A549 (cell line): Measurements from ENCODE around the gene CFAP77. TPM values are rescaled to one million over a fixed set of nuclear protein-coding genes. Genes with fewer than 3 reads are reported as not detected.

Experiments
- ATAC-seq, 2 experiments: fragments of 200-7000 bp in 1 of 2; fragments of >200 bp in 1 of 2; cut with Nextera tagmentation in 1 of 2; cut with Tn5 transposase in 1 of 2; 3 replicates each; pipeline versions ENCODE4 v1.8.0 to v1.9.1; 2018 to 2020; ENCODE audit warnings: mild to moderate bottlenecking in 1 of 2, moderate library complexity in 1 of 2
- CTCF ChIA-PET: fragments of 300-600 bp; sonication (Branson Sonifier 250); formaldehyde crosslinking; extraction: SDS; loops from one replicate; lab custom pipeline; 2021; ENCODE audit warnings: antibody characterized with exemption, inconsistent platforms; lab: Yijun Ruan, JAX
- POLR2A ChIA-PET: fragments of 350-600 bp; formaldehyde crosslinking; extraction: SDS; loops from one replicate; lab custom pipeline; 2021; ENCODE audit warnings: antibody characterized with exemption, inconsistent platforms; lab: Yijun Ruan, JAX
- DNase-seq, 2 experiments: peaks; one replicate each; pipeline versions ENCODE4 v3.0.0 to v3.0.0-alpha.2; 2011 to 2016; ENCODE audit warnings: low read depth in 1 of 2, low spot score in 1 of 2
- FAIRE-seq: peaks from 2 replicates; lab custom pipeline; 2011; peaks lifted over from hg19 to GRCh38; lab: Jason Lieb, UNC
- H3K27ac ChIP-seq, 2 experiments: fragments of >200 bp; sonication (Bioruptor Twin); formaldehyde crosslinking; 3 replicates each; pipeline ENCODE4 v1.5.1; 2016 to 2017
- H3K4me1 ChIP-seq: fragments of >200 bp; sonication (Bioruptor Twin); formaldehyde crosslinking; 3 replicates; pipeline ENCODE4 v1.6.1; 2016
- H3K4me2 ChIP-seq: fragments of >200 bp; sonication (Bioruptor Twin); formaldehyde crosslinking; 3 replicates; pipeline ENCODE4 v1.6.1; 2016
- H3K4me3 ChIP-seq: fragments of >200 bp; sonication (Bioruptor Twin); formaldehyde crosslinking; 3 replicates; pipeline ENCODE4 v1.5.1; 2016
- H3K9me3 ChIP-seq: fragments of >200 bp; sonication (Bioruptor Twin); formaldehyde crosslinking; 3 replicates; pipeline ENCODE4 v1.6.1; 2016
- ATOH8 ChIP-seq: fragments of 250-450 bp; sonication (Bioruptor Pico); IDR thresholded peaks from 2 replicates; pipeline ENCODE4 v1.5.0; 2020; ENCODE audit warnings: low read depth, mild to moderate bottlenecking, moderate library complexity
- BCL3 ChIP-seq: fragments of >200 bp; sonication (Bioruptor Twin); formaldehyde crosslinking; IDR thresholded peaks from 3 replicates; pipeline ENCODE4 v1.6.1; 2016
- CBX8 ChIP-seq: fragments of 200-600 bp; sonication (generic); IDR thresholded peaks from 2 replicates; pipeline ENCODE4 v1.6.1; 2016
- CEBPB ChIP-seq, 2 experiments: fragments of >200 bp in 1 of 2; sonication (Bioruptor Twin) in 1 of 2; formaldehyde crosslinking in 1 of 2; IDR thresholded peaks; 2 replicates each; pipeline ENCODE4 v1.6.1; 2012 to 2016
- ELK1 ChIP-seq: fragments of 150-350 bp; IDR thresholded peaks from 2 replicates; pipeline ENCODE4 v1.6.1; 2014; ENCODE audit warnings: low read depth, mild to moderate bottlenecking, low read length
- EP300 ChIP-seq, 2 experiments: fragments of >200 bp; sonication (Bioruptor Twin); formaldehyde crosslinking; IDR thresholded peaks; 2 replicates in 1 of 2; 3 replicates in 1 of 2; pipeline ENCODE4 v1.6.1; 2016 to 2017
- HEYL ChIP-seq: fragments of 250-450 bp; sonication (Bioruptor Pico); IDR thresholded peaks from 2 replicates; pipeline ENCODE4 v1.8.0; 2021; ENCODE audit warnings: mild to moderate bottlenecking, moderate library complexity
- HMGXB4 ChIP-seq: fragments of 250-450 bp; sonication (Bioruptor Pico); IDR thresholded peaks from 2 replicates; pipeline ENCODE4 v1.5.0; 2021; ENCODE audit warnings: mild to moderate bottlenecking, moderate library complexity, borderline replicate concordance
- HOXA7 ChIP-seq: fragments of 250-450 bp; sonication (Bioruptor Pico); IDR thresholded peaks from 2 replicates; pipeline ENCODE4 v1.5.0; 2020; ENCODE audit warnings: mild to moderate bottlenecking, moderate library complexity
- KDM5A ChIP-seq: fragments of 200-600 bp; sonication (generic); IDR thresholded peaks from 2 replicates; pipeline ENCODE4 v1.6.1; 2016; ENCODE audit warnings: antibody characterized with exemption, mild to moderate bottlenecking
- MAZ ChIP-seq: fragments of 150-350 bp; IDR thresholded peaks from 2 replicates; pipeline ENCODE4 v1.6.1; 2014; ENCODE audit warnings: antibody characterized with exemption, low read depth, low read length, borderline replicate concordance
- POLR2A ChIP-seq: IDR thresholded peaks from 2 replicates; pipeline ENCODE4 v1.6.1; 2012; ENCODE audit warnings: mild to moderate bottlenecking, low read length
- POLR2AphosphoS2 ChIP-seq: conservative IDR thresholded peaks from 2 replicates; pipeline ENCODE4 v1.6.1; 2012; ENCODE audit warnings: low read length, improper control_type of control experiment, inconsistent platforms
- RARB ChIP-seq: fragments of 250-450 bp; sonication (Bioruptor Pico); IDR thresholded peaks from 2 replicates; pipeline ENCODE4 v1.8.0; 2021; ENCODE audit warnings: mild to moderate bottlenecking, moderate library complexity
- REST ChIP-seq: fragments of 200-600 bp; sonication (generic); IDR thresholded peaks from 2 replicates; pipeline ENCODE4 v1.6.1; 2016; ENCODE audit warnings: antibody characterized with exemption, mild to moderate bottlenecking, moderate library complexity
- RFX5 ChIP-seq: fragments of 450-650 bp; IDR thresholded peaks from 2 replicates; pipeline ENCODE4 v1.7.1; 2014; ENCODE audit warnings: antibody characterized with exemption, mild to moderate bottlenecking, moderate library complexity
- SMC3 ChIP-seq: fragments of >200 bp; sonication (Bioruptor Twin); formaldehyde crosslinking; IDR thresholded peaks from 3 replicates; pipeline ENCODE4 v1.6.1; 2018; ENCODE audit warnings: inconsistent platforms
- SREBF2 ChIP-seq: fragments of 450-650 bp; IDR thresholded peaks from 2 replicates; pipeline ENCODE4 v1.6.1; 2014; ENCODE audit warnings: mild to moderate bottlenecking, moderate library complexity
- TFCP2L1 ChIP-seq: fragments of 250-450 bp; sonication (Bioruptor Pico); IDR thresholded peaks from 2 replicates; pipeline ENCODE4 v1.5.0; 2021; ENCODE audit warnings: mild to moderate bottlenecking
- TP53 ChIP-seq: fragments of 250-450 bp; sonication (Bioruptor Pico); IDR thresholded peaks from 2 replicates; pipeline ENCODE4 v1.5.0; 2021; ENCODE audit warnings: mild to moderate bottlenecking, moderate library complexity
- ZC3H11A ChIP-seq: fragments of 450-650 bp; IDR thresholded peaks from 2 replicates; pipeline ENCODE4 v1.6.1; 2014; ENCODE audit warnings: antibody characterized with exemption, mild to moderate bottlenecking
- ZFP36 ChIP-seq: fragments of 450-650 bp; IDR thresholded peaks from 2 replicates; pipeline ENCODE4 v1.6.1; 2014; ENCODE audit warnings: borderline replicate concordance; ENCODE audit not compliant: partially characterized antibody
- ZNF302 ChIP-seq: fragments of 250-450 bp; sonication (Bioruptor Pico); IDR thresholded peaks from 2 replicates; pipeline ENCODE4 v1.9.0; 2021; ENCODE audit warnings: inconsistent platforms, mild to moderate bottlenecking, moderate library complexity
- WGBS: methylation state at CpG from one replicate; pipeline ENCODE4 v1.1.6; 2017; ENCODE audit errors: missing lambda C conversion rate; 5-methylcytosine and 5-hydroxymethylcytosine counted together
- polyA plus RNA-seq, 4 experiments: library from polyadenylated mRNA; depleted of rRNA in 3 of 4; stranded (reverse); fragments of >200 nt; fragmentation: RNase III in 1 of 4; extraction: RNeasy Plus Mini Kit Qiagen cat#74134 plus additional on column Dnase treatment in 1 of 4; gene quantifications; 2 replicates in 3 of 4; 3 replicates in 1 of 4; pipeline ENCODE4 v1.2.3, GENCODE V29; 2011 to 2017

CFAP77 gene
- polyA plus RNA-seq, 2 of the 4 experiments (the other 2 are of a cell fraction), result 0.05 TPM; not detected in 1

- H3K4me1 ChIP-seq, result peaks cover 15% of the 10 kb centered on the region
- FAIRE-seq (no peak), ATAC-seq (no peak), DNase-seq (no peak)
- H3K9me3 ChIP-seq, result peaks cover 12% of the 10 kb centered on the region
- no peak for TF ChIP-seq HMGXB4 (CRISPR knock-in tag)
- no peak for TF ChIP-seq SMC3
- no peak for TF ChIP-seq REST
- TF ChIP-seq RARB (CRISPR knock-in tag), result no peak
- no peak for TF ChIP-seq KDM5A
- TF ChIP-seq ZFP36, result no peak
- no peak for TF ChIP-seq RFX5
- no peak for TF ChIP-seq HEYL
- no peak for TF ChIP-seq ZNF302
- TF ChIP-seq POLR2A, result no peak
- no peak for TF ChIP-seq ELK1
- H3K27ac ChIP-seq, result no peak overlapping the region
- H3K4me3 ChIP-seq, result no peak overlapping the region
- CTCF ChIA-PET, result interaction anchor here (0.6 to 3.0 kb wide), 4 partner anchors 9 to 392 kb away, joined by 3 to 11 read pairs (median 6); no protein-coding TSS in a partner anchor
- no peak overlapping the region for H3K4me2 ChIP-seq
- 81% methylated on average over 8 of the region's 8 CpGs for WGBS
- POLR2A ChIA-PET, result no interaction called here
Observed at GRCh38 chr9:132408521-132408920, 1.5 kb upstream of the CFAP77 start.

GRCh38 chr9:132410642-132411041, 631 bp downstream of the CFAP77 start:
- Histone ChIP-seq H3K4me3 (peak overlapping the region; percentile 44), H3K4me2 (peak overlapping the region; percentile 92), H3K27ac (no peak overlapping the region), H3K9me3 (peaks cover 15% of the 10 kb centered on the region), H3K4me1 (peaks cover 10% of the 10 kb centered on the region)
- TF ChIP-seq TP53 (CRISPR knock-in tag), result no peak
- TF ChIP-seq TFCP2L1 (CRISPR knock-in tag), result no peak
- TF ChIP-seq POLR2AphosphoS2, result no peak
- TF ChIP-seq CBX8, result no peak
- TF ChIP-seq CEBPB (IDR thresholded peaks at IDR 0.05), result no peak
- no peak for TF ChIP-seq ZC3H11A
- TF ChIP-seq EP300 (IDR thresholded peaks at IDR 0.05), result no peak
- no peak for TF ChIP-seq BCL3
- TF ChIP-seq MAZ, result no peak
- TF ChIP-seq ELK1, result no peak
- no peak for TF ChIP-seq HEYL
- TF ChIP-seq HOXA7, result no peak
- TF ChIP-seq SREBF2, result no peak
- TF ChIP-seq ATOH8 (CRISPR knock-in tag), result no peak
- ChIA-PET CTCF (interaction anchor here (0.9 to 3.0 kb wide), 12 partner anchors 70 to 392 kb away, joined by 3 to 12 read pairs (median 3); no protein-coding TSS in a partner anchor), POLR2A (no interaction called here)
- FAIRE-seq (no peak), DNase-seq (no peak), ATAC-seq (no peak)
- 50% methylated on average over 19 of the region's 19 CpGs for WGBS
